SK-N-SH (cell line): Measurements from ENCODE around the gene YPEL1. TPM values are rescaled to one million over a fixed set of nuclear protein-coding genes. Genes with fewer than 3 reads are reported as not detected.

ENCODE experiments used
- CTCF ChIA-PET: fragments of 300-600, 350-600 bp; formaldehyde crosslinking; extraction: SDS; loops from one replicate; lab custom pipeline; 2021; lab: Yijun Ruan, JAX
- POLR2A ChIA-PET: fragments of 350-600 bp; sonication (Branson Sonifier 250); formaldehyde crosslinking; extraction: SDS; loops from one replicate; lab custom pipeline; 2020; ENCODE audit warnings: antibody characterized with exemption, inconsistent platforms; lab: Yijun Ruan, JAX
- DNase-seq: peaks from one replicate; pipeline ENCODE4 v3.0.0; 2012
- H2AFZ ChIP-seq: fragments of 200-600 bp; sonication (generic); 2 replicates; pipeline ENCODE4 v1.8.1; 2016; ENCODE audit warnings: antibody characterized with exemption, mild to moderate bottlenecking, low read depth
- H3F3A ChIP-seq: fragments of 200-600 bp; sonication (generic); replicated peaks from 2 replicates; pipeline ENCODE3; 2016; ENCODE audit warnings: antibody characterized with exemption, mild to moderate bottlenecking; ENCODE audit not compliant: insufficient read depth
- H3K27ac ChIP-seq, 2 experiments: fragments of 200-500 bp in 1 of 2; fragments of 200-600 bp in 1 of 2; sonication (Bioruptor generic) in 1 of 2; sonication (generic), shearing (Covaris generic) in 1 of 2; 2 replicates each; pipeline versions ENCODE4 v1.5.1 to v1.6.1; 2014 to 2016; ENCODE audit warnings: low read depth in 2 of 2, inconsistent platforms in 1 of 2, low read length in 1 of 2, mild to moderate bottlenecking in 1 of 2, mixed read lengths in 1 of 2
- H3K27me3 ChIP-seq: fragments of 200-600 bp; sonication (generic), shearing (Covaris generic); 2 replicates; pipeline ENCODE4 v1.6.1; 2016; ENCODE audit warnings: mixed run types; ENCODE audit not compliant: insufficient read depth
- H3K36me3 ChIP-seq, 2 experiments: fragments of 200-500 bp in 1 of 2; fragments of 200-600 bp in 1 of 2; sonication (Bioruptor generic) in 1 of 2; sonication (generic) in 1 of 2; replicated peaks in 1 of 2; 2 replicates each; pipeline versions ENCODE3 to v1.5.1; 2014 to 2016; ENCODE audit warnings: low read length in 1 of 2, mild to moderate bottlenecking in 1 of 2; ENCODE audit not compliant: insufficient read depth in 2 of 2, control insufficient read depth in 1 of 2
- H3K4me1 ChIP-seq, 2 experiments: fragments of 200-500 bp in 1 of 2; fragments of 200-600 bp in 1 of 2; sonication (Bioruptor generic) in 1 of 2; sonication (generic), shearing (Covaris generic) in 1 of 2; 2 replicates each; pipeline versions ENCODE4 v1.5.1 to v1.6.1; 2014 to 2016; ENCODE audit warnings: low read depth in 1 of 2, low read length in 1 of 2, mixed run types in 1 of 2; ENCODE audit not compliant: insufficient read depth in 2 of 2, control insufficient read depth in 1 of 2
- H3K4me2 ChIP-seq: fragments of 200-600 bp; sonication (generic), shearing (Covaris generic); 2 replicates; pipeline ENCODE4 v1.6.1; 2017; ENCODE audit warnings: mixed run types
- H3K4me3 ChIP-seq, 2 experiments: fragments of 200-500 bp in 1 of 2; fragments of 200-600 bp in 1 of 2; sonication (Bioruptor generic) in 1 of 2; sonication (generic), shearing (Covaris generic) in 1 of 2; 2 replicates each; pipeline versions ENCODE4 v1.5.1 to v1.8.1; 2014 to 2016; ENCODE audit warnings: low read depth in 2 of 2, inconsistent platforms in 1 of 2, low read length in 1 of 2, mild to moderate bottlenecking in 1 of 2, mixed read lengths in 1 of 2, moderate library complexity in 1 of 2
- H3K79me2 ChIP-seq: fragments of 200-600 bp; sonication (generic); 2 replicates; pipeline ENCODE4 v1.8.1; 2017; ENCODE audit warnings: mild to moderate bottlenecking; ENCODE audit not compliant: insufficient read depth
- H3K9ac ChIP-seq: fragments of 200-600 bp; sonication (generic); 2 replicates; pipeline ENCODE4 v1.6.1; 2017; ENCODE audit warnings: mixed run types
- H3K9me2 ChIP-seq: fragments of 200-600 bp; sonication (generic); 2 replicates; pipeline ENCODE4 v1.6.1; 2017; ENCODE audit warnings: mixed run types
- H3K9me3 ChIP-seq: fragments of 200-600 bp; sonication (generic); 2 replicates; pipeline ENCODE4 v1.6.1; 2017; ENCODE audit warnings: mixed run types, mild to moderate bottlenecking, moderate library complexity
- H4K20me1 ChIP-seq: fragments of 200-600 bp; sonication (generic); 2 replicates; pipeline ENCODE4 v1.6.1; 2017; ENCODE audit warnings: mild to moderate bottlenecking, mixed run types; ENCODE audit not compliant: insufficient read depth
- CHD2 ChIP-seq: fragments of 150-350 bp; IDR thresholded peaks from 2 replicates; pipeline ENCODE4 v1.6.1; 2018; ENCODE audit warnings: low read length; ENCODE audit not compliant: partially characterized antibody
- EP300 ChIP-seq, 2 experiments: IDR thresholded peaks; 2 replicates each; pipeline versions ENCODE4 v1.4.0 to v1.6.1; 2012; ENCODE audit warnings: borderline replicate concordance in 1 of 2, low read depth in 1 of 2, low read length in 1 of 2
- EZH2phosphoT487 ChIP-seq: fragments of 200-600 bp; sonication (generic); IDR thresholded peaks from 2 replicates; pipeline ENCODE4 v1.6.1; 2017; ENCODE audit warnings: low read depth, mixed run types, mild to moderate bottlenecking, antibody characterized with exemption, moderate library complexity, borderline replicate concordance
- FOSL2 ChIP-seq: IDR thresholded peaks from 2 replicates; pipeline ENCODE4 v1.4.0; 2012; ENCODE audit warnings: low read depth, mild to moderate bottlenecking, moderate library complexity, borderline replicate concordance
- FOXJ3 ChIP-seq: sonication (generic); formaldehyde crosslinking; IDR thresholded peaks from 2 replicates; pipeline ENCODE4 v1.5.1; 2020; ENCODE audit warnings: mild to moderate bottlenecking, missing genetic modification reagents
- FOXM1 ChIP-seq: IDR thresholded peaks from 2 replicates; pipeline ENCODE4 v1.4.0; 2012; ENCODE audit warnings: low read depth, mild to moderate bottlenecking
- GABPA ChIP-seq: IDR thresholded peaks from 2 replicates; pipeline ENCODE4 v1.4.0; 2012; ENCODE audit warnings: low read depth, mild to moderate bottlenecking
- MAX ChIP-seq: IDR thresholded peaks from 2 replicates; pipeline ENCODE4 v1.4.0; 2012; ENCODE audit warnings: low read depth
- MEF2A ChIP-seq: IDR thresholded peaks from 2 replicates; pipeline ENCODE4 v1.4.0; 2012; ENCODE audit warnings: low read depth, borderline replicate concordance
- PBX3 ChIP-seq: IDR thresholded peaks from 2 replicates; pipeline ENCODE4; 2012
- RAD21 ChIP-seq: IDR thresholded peaks from 2 replicates; pipeline ENCODE4 v1.6.1; 2012; ENCODE audit warnings: mild to moderate bottlenecking, low read length
- RFX5 ChIP-seq: IDR thresholded peaks from 2 replicates; pipeline ENCODE4 v1.6.1; 2012; ENCODE audit warnings: mild to moderate bottlenecking, improper control_type of control experiment, low read length
- SIN3A ChIP-seq: IDR thresholded peaks from 2 replicates; pipeline ENCODE4 v1.6.1; 2012; ENCODE audit warnings: low read depth, mild to moderate bottlenecking, low read length, moderate library complexity, borderline replicate concordance
- TAF1 ChIP-seq: IDR thresholded peaks from 2 replicates; pipeline ENCODE4 v1.6.1; 2012; ENCODE audit warnings: low read depth, mild to moderate bottlenecking, low read length, moderate library complexity, borderline replicate concordance
- TCF12 ChIP-seq: IDR thresholded peaks from 2 replicates; pipeline ENCODE4 v1.4.0; 2012
- TEAD4 ChIP-seq: IDR thresholded peaks from 2 replicates; pipeline ENCODE4 v1.4.0; 2012; ENCODE audit warnings: mild to moderate bottlenecking, borderline replicate concordance; ENCODE audit not compliant: insufficient read depth
- WGBS: methylation state at CpG from one replicate; pipeline ENCODE4 v1.1.6; 2017; ENCODE audit warnings: low lambda C conversion rate; 5-methylcytosine and 5-hydroxymethylcytosine counted together
- polyA plus RNA-seq, 3 experiments: library from polyadenylated mRNA; depleted of rRNA; stranded (reverse); fragments of >200 nt; gene quantifications; 2 replicates each; pipeline ENCODE4 v1.2.3, GENCODE V29; 2012
- TF ChIP-seq, protein P1 (sequence below): IDR thresholded peaks from 2 replicates; pipeline ENCODE4 v1.4.0; 2012; ENCODE audit warnings: low read depth, borderline replicate concordance
- TF ChIP-seq, protein P2 (sequence below): fragments of 150-350 bp; IDR thresholded peaks from 2 replicates; pipeline ENCODE4 v1.6.1; 2017; ENCODE audit warnings: antibody characterized with exemption, low read length, low read depth, borderline replicate concordance
- TF ChIP-seq, protein P3 (sequence below): fragments of 200-600 bp; sonication (generic); IDR thresholded peaks from 2 replicates; pipeline ENCODE4 v1.6.1; 2017; ENCODE audit warnings: antibody characterized with exemption, mild to moderate bottlenecking, moderate library complexity

The YPEL1 gene
- polyA plus RNA-seq, 1 of the 3 experiments (the other 2 are of a cell fraction): 2.4 TPM

GRCh38 chr22:21736084-21736642 is 569 bp upstream of the YPEL1 start:
- no peaks in the 10 kb centered on the region for H3K9me3 ChIP-seq
- no peaks in the 10 kb centered on the region for H3K79me2 ChIP-seq
- H3K4me2 ChIP-seq: peak overlapping the region; percentile 76
- H3K27me3 ChIP-seq: no peaks in the 10 kb centered on the region
- peak; percentile 61; the same call in 1 of the 2 replicates for TF ChIP-seq TAF1
- no peak for TF ChIP-seq EZH2phosphoT487
- TF ChIP-seq, all 33 proteins: peak for 1
- Histone ChIP-seq H3K4me1 (peaks cover 0 to 8% of the 10 kb centered on the region in 2 experiments; a peak in 1 of 4 replicates), H4K20me1 (no peaks in the 10 kb centered on the region), H3K27ac (peak overlapping the region in 1 of 2 experiments; percentile 59; a peak in 1 of 4 replicates), H3F3A (no peaks in the 10 kb centered on the region), H2AFZ (peak overlapping the region; percentile 56; the same call in 1 of the 2 replicates), H3K9ac (no peak overlapping the region; the same call in 1 of the 2 replicates), H3K36me3 (no peaks in the 10 kb centered on the region), H3K9me2 (no peaks in the 10 kb centered on the region), H3K4me3 (peak overlapping the region; percentile 54 to 64)
- WGBS: 53% methylated on average over 9 of the region's 65 CpGs
- ChIA-PET CTCF (interaction anchor here (1.6 to 2.6 kb wide), 3 partner anchors 23 to 202 kb away, joined by 3 to 17 read pairs (median 6); no protein-coding TSS in a partner anchor), POLR2A (interaction anchor here (0.6 to 1.4 kb wide), 7 partner anchors 10 to 202 kb away, joined by 3 to 8 read pairs (median 5); partner anchors contain the start of genes MAPK1 and SDF2L1)
- no peak for DNase-seq

GRCh38 chr22:21734540-21735199 is 924 bp downstream of the YPEL1 start:
- peak overlapping the region; percentile 79 for H3K4me2 ChIP-seq
- no peaks in the 10 kb centered on the region for H4K20me1 ChIP-seq
- no peaks in the 10 kb centered on the region for H3K79me2 ChIP-seq
- peak overlapping the region; percentile 58 to 85 for H3K4me3 ChIP-seq
- no peaks in the 10 kb centered on the region for H3K9me2 ChIP-seq
- H3K36me3 ChIP-seq: no peaks in the 10 kb centered on the region
- ChIA-PET CTCF (interaction anchor here (1.0 to 2.6 kb wide), 3 partner anchors 9 to 204 kb away, joined by 3 to 17 read pairs (median 6); no protein-coding TSS in a partner anchor), POLR2A (interaction anchor here (1.4 kb wide), 1 partner anchor 92 kb away, joined by 5 read pairs; the partner anchor contains the start of gene SDF2L1)
- H3K27ac ChIP-seq: peak overlapping the region in 1 of 2 experiments; percentile 79; a peak in 1 of 4 replicates
- WGBS: 26% methylated on average over 8 of the region's 8 CpGs
- TF ChIP-seq GABPA (no peak), RFX5 (no peak), PBX3 (no peak), TEAD4 (no peak), TCF12 (no peak), FOSL2 (no peak), TAF1 (no peak), EP300 (IDR thresholded peaks at IDR 0.05; ENCODE audit: borderline replicate concordance in 1 of 2, low read depth in 1 of 2, low read length in 1 of 2) (no peak), RAD21 (no peak), FOXJ3 (CRISPR knock-in tag) (no peak), MEF2A (no peak), SIN3A (no peak), FOXM1 (no peak), CHD2 (no peak), MAX (no peak)
- TF ChIP-seq, protein P1, sequence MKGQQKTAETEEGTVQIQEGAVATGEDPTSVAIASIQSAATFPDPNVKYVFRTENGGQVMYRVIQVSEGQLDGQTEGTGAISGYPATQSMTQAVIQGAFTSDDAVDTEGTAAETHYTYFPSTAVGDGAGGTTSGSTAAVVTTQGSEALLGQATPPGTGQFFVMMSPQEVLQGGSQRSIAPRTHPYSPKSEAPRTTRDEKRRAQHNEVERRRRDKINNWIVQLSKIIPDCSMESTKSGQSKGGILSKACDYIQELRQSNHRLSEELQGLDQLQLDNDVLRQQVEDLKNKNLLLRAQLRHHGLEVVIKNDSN: no peak
- TF ChIP-seq, protein P2, sequence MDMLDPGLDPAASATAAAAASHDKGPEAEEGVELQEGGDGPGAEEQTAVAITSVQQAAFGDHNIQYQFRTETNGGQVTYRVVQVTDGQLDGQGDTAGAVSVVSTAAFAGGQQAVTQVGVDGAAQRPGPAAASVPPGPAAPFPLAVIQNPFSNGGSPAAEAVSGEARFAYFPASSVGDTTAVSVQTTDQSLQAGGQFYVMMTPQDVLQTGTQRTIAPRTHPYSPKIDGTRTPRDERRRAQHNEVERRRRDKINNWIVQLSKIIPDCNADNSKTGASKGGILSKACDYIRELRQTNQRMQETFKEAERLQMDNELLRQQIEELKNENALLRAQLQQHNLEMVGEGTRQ: no peak
- TF ChIP-seq, protein P3, sequence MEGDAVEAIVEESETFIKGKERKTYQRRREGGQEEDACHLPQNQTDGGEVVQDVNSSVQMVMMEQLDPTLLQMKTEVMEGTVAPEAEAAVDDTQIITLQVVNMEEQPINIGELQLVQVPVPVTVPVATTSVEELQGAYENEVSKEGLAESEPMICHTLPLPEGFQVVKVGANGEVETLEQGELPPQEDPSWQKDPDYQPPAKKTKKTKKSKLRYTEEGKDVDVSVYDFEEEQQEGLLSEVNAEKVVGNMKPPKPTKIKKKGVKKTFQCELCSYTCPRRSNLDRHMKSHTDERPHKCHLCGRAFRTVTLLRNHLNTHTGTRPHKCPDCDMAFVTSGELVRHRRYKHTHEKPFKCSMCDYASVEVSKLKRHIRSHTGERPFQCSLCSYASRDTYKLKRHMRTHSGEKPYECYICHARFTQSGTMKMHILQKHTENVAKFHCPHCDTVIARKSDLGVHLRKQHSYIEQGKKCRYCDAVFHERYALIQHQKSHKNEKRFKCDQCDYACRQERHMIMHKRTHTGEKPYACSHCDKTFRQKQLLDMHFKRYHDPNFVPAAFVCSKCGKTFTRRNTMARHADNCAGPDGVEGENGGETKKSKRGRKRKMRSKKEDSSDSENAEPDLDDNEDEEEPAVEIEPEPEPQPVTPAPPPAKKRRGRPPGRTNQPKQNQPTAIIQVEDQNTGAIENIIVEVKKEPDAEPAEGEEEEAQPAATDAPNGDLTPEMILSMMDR: no peak
- no peaks in the 10 kb centered on the region for H3K27me3 ChIP-seq
- H3F3A ChIP-seq: no peaks in the 10 kb centered on the region
- no peak for DNase-seq
- peaks cover 0 to 8% of the 10 kb centered on the region in 2 experiments; a peak in 1 of 4 replicates for H3K4me1 ChIP-seq
- H2AFZ ChIP-seq: peak overlapping the region; percentile 82
- H3K9ac ChIP-seq: peak overlapping the region; percentile 67; the same call in 1 of the 2 replicates
- H3K9me3 ChIP-seq: no peaks in the 10 kb centered on the region
